H1 (cell line): ENCODE results near the gene UTS2R. TPM values are rescaled to one million over a fixed set of nuclear protein-coding genes. Genes with fewer than 3 reads are reported as not detected.

ENCODE experiments used
- CTCF ChIA-PET: fragments of 300-600 bp; sonication (Branson Sonifier 250); formaldehyde crosslinking; loops from one replicate; lab custom pipeline; 2021; ENCODE audit not compliant: partially characterized antibody; lab: Charles Lee
- POLR2A ChIA-PET: fragments of 300-600 bp; sonication (Branson Sonifier 250); formaldehyde crosslinking; loops from one replicate; lab custom pipeline; 2021; ENCODE audit warnings: inconsistent platforms; ENCODE audit not compliant: partially characterized antibody; lab: Charles Lee
- DNase-seq, 2 experiments: peaks; one replicate each; pipeline versions ENCODE4 v3.0.0 to v3.0.0-alpha.2; 2010 to 2022; ENCODE audit warnings: low spot score in 2 of 2, low read depth in 1 of 2, mixed read lengths in 1 of 2
- FAIRE-seq: peaks from 2 replicates; lab custom pipeline; 2011; peaks lifted over from hg19 to GRCh38; lab: Jason Lieb, UNC
- H2AFZ ChIP-seq: 2 replicates; pipeline ENCODE4 v1.8.1; 2012; ENCODE audit warnings: low read length, inconsistent platforms
- H2AK5ac ChIP-seq: 2 replicates; pipeline ENCODE4 v1.6.1; 2013; ENCODE audit warnings: low read depth, low read length
- H2BK120ac ChIP-seq: replicated peaks from 2 replicates; pipeline ENCODE3; 2013; ENCODE audit warnings: low read depth, low read length, inconsistent platforms
- H2BK12ac ChIP-seq: 2 replicates; pipeline ENCODE4 v1.6.1; 2013; ENCODE audit warnings: low read depth, low read length
- H2BK15ac ChIP-seq: 2 replicates; pipeline ENCODE4 v1.6.1; 2013; ENCODE audit warnings: low read length
- H2BK20ac ChIP-seq: 2 replicates; pipeline ENCODE4 v1.6.1; 2013; ENCODE audit warnings: low read length
- H2BK5ac ChIP-seq: 2 replicates; pipeline ENCODE4 v1.6.1; 2013; ENCODE audit warnings: low read depth, low read length
- H3K14ac ChIP-seq: 2 replicates; pipeline ENCODE4 v1.6.1; 2013; ENCODE audit warnings: inconsistent platforms; ENCODE audit not compliant: insufficient read length
- H3K18ac ChIP-seq: 2 replicates; pipeline ENCODE4 v1.6.1; 2013; ENCODE audit warnings: low read length; ENCODE audit errors: extremely low read depth
- H3K23ac ChIP-seq: 2 replicates; pipeline ENCODE4 v1.6.1; 2013; ENCODE audit warnings: inconsistent platforms; ENCODE audit not compliant: insufficient read length
- H3K23me2 ChIP-seq: 2 replicates; pipeline ENCODE4 v1.6.1; 2013; ENCODE audit warnings: low read depth, low read length
- H3K27ac ChIP-seq: 2 replicates; pipeline ENCODE4 v1.6.1; 2011; ENCODE audit warnings: low read depth, low read length, inconsistent platforms
- H3K27me3 ChIP-seq, 4 experiments: replicated peaks in 1 of 4; 1 replicate in 1 of 4; 2 replicates in 3 of 4; pipeline versions ENCODE4 v1.6.1 to v1.8.1; 2011 to 2013; ENCODE audit warnings: low read length in 3 of 4, mild to moderate bottlenecking in 3 of 4, inconsistent platforms in 2 of 4, mixed read lengths in 2 of 4, moderate library complexity in 1 of 4; ENCODE audit not compliant: control insufficient read depth in 3 of 4, insufficient read depth in 3 of 4; ENCODE audit errors: extremely low read depth in 1 of 4
- H3K36me3 ChIP-seq, 4 experiments: 2 replicates each; pipeline versions ENCODE4 v1.6.1 to v1.8.1; 2011 to 2013; ENCODE audit warnings: mild to moderate bottlenecking in 4 of 4, low read length in 3 of 4, moderate library complexity in 2 of 4, control low read depth in 1 of 4, inconsistent platforms in 1 of 4; ENCODE audit not compliant: insufficient read depth in 4 of 4, control insufficient read depth in 2 of 4
- H3K4ac ChIP-seq: replicated peaks from 2 replicates; pipeline ENCODE3; 2013; ENCODE audit warnings: low read length, low read depth, mixed read lengths, inconsistent platforms; ENCODE audit not compliant: insufficient read length
- H3K4me1 ChIP-seq, 4 experiments: replicated peaks in 1 of 4; 1 replicate in 1 of 4; 2 replicates in 3 of 4; pipeline versions ENCODE4 v1.6.1 to v1.8.1; 2011 to 2013; ENCODE audit warnings: low read length in 3 of 4, inconsistent platforms in 2 of 4, mixed read lengths in 1 of 4; ENCODE audit not compliant: insufficient read depth in 4 of 4, control insufficient read depth in 3 of 4
- H3K4me2 ChIP-seq, 2 experiments: 2 replicates each; pipeline versions ENCODE4 v1.6.1 to v1.8.1; 2011 to 2013; ENCODE audit warnings: low read depth in 2 of 2, low read length in 2 of 2, control low read depth in 1 of 2, inconsistent platforms in 1 of 2, mild to moderate bottlenecking in 1 of 2; ENCODE audit not compliant: insufficient read depth in 1 of 2
- H3K4me3 ChIP-seq, 4 experiments: fragments of 200-600, 300-600 bp in 1 of 4; sonication (generic), shearing (Covaris generic), sonication (Bioruptor Twin) in 1 of 4; 2 replicates each; pipeline versions ENCODE4 v1.5.1 to v1.8.1; 2011 to 2016; ENCODE audit warnings: low read length in 4 of 4, low read depth in 3 of 4, control low read depth in 2 of 4, inconsistent platforms in 2 of 4, mild to moderate bottlenecking in 2 of 4, mixed read lengths in 1 of 4, moderate library complexity in 1 of 4; ENCODE audit not compliant: insufficient read depth in 2 of 4; ENCODE audit errors: extremely low read depth in 1 of 4
- H3K56ac ChIP-seq: replicated peaks from 2 replicates; pipeline ENCODE3; 2013; ENCODE audit warnings: low read depth, mild to moderate bottlenecking, mixed read lengths, low read length, inconsistent platforms; ENCODE audit not compliant: insufficient read length
- H3K79me1 ChIP-seq: 2 replicates; pipeline ENCODE4 v1.6.1; 2013; ENCODE audit warnings: low read depth, low read length, control low read depth
- H3K79me2 ChIP-seq, 2 experiments: 2 replicates each; pipeline versions ENCODE4 v1.6.1 to v1.8.1; 2012 to 2013; ENCODE audit warnings: low read length in 2 of 2, mild to moderate bottlenecking in 2 of 2, inconsistent platforms in 1 of 2; ENCODE audit not compliant: insufficient read depth in 2 of 2, control insufficient read depth in 1 of 2
- H3K9ac ChIP-seq, 4 experiments: replicated peaks in 1 of 4; 1 replicate in 1 of 4; 2 replicates in 3 of 4; pipeline versions ENCODE4 v1.6.1 to v1.8.1; 2011 to 2013; ENCODE audit warnings: low read depth in 3 of 4, low read length in 3 of 4, control low read depth in 2 of 4, mild to moderate bottlenecking in 2 of 4, moderate library complexity in 2 of 4, inconsistent platforms in 1 of 4; ENCODE audit errors: extremely low read depth in 1 of 4
- H3K9me3 ChIP-seq, 2 experiments: 2 replicates each; pipeline versions ENCODE4 v1.6.1 to v1.8.1; 2012 to 2013; ENCODE audit warnings: mild to moderate bottlenecking in 2 of 2, moderate library complexity in 2 of 2, control low read depth in 1 of 2, inconsistent platforms in 1 of 2, low read depth in 1 of 2, low read length in 1 of 2, mixed read lengths in 1 of 2; ENCODE audit not compliant: insufficient read depth in 2 of 2
- H4K20me1 ChIP-seq, 2 experiments: replicated peaks in 1 of 2; 2 replicates each; pipeline versions ENCODE3 to v1.8.1; 2011 to 2013; ENCODE audit warnings: inconsistent platforms in 2 of 2, low read length in 2 of 2, mild to moderate bottlenecking in 1 of 2; ENCODE audit not compliant: insufficient read depth in 2 of 2, control insufficient read depth in 1 of 2
- H4K5ac ChIP-seq: 2 replicates; pipeline ENCODE4 v1.6.1; 2013; ENCODE audit warnings: low read length, low read depth, mixed read lengths, inconsistent platforms; ENCODE audit not compliant: insufficient read length
- H4K8ac ChIP-seq: 2 replicates; pipeline ENCODE4 v1.8.0; 2013; ENCODE audit warnings: mild to moderate bottlenecking, moderate library complexity, low read length, inconsistent platforms; ENCODE audit not compliant: insufficient read depth; ENCODE audit errors: extremely low read depth
- H4K91ac ChIP-seq: replicated peaks from 2 replicates; pipeline ENCODE3; 2013; ENCODE audit warnings: low read length, mixed read lengths, inconsistent platforms; ENCODE audit not compliant: insufficient read length
- BRCA1 ChIP-seq: IDR thresholded peaks from 2 replicates; pipeline ENCODE4 v1.6.1; 2012; ENCODE audit warnings: low read depth, low read length, improper control_type of control experiment
- CBX5 ChIP-seq: fragments of 300-800, 300-1000 bp; sonication (generic); IDR thresholded peaks from 2 replicates; pipeline ENCODE4 v1.7.1; 2016; ENCODE audit warnings: antibody characterized with exemption, low read length, low read depth
- CTBP2 ChIP-seq: IDR thresholded peaks from 2 replicates; pipeline ENCODE4 v1.7.0; 2011; ENCODE audit warnings: borderline replicate concordance, mild to moderate bottlenecking, moderate library complexity, mixed read lengths, low read length; ENCODE audit not compliant: insufficient read depth, insufficient read length
- FOSL1 ChIP-seq: IDR thresholded peaks from 2 replicates; pipeline ENCODE4 v1.6.1; 2011; ENCODE audit warnings: mild to moderate bottlenecking, low read depth, low read length, moderate library complexity; ENCODE audit not compliant: insufficient read depth
- JUND ChIP-seq: IDR thresholded peaks from 2 replicates; pipeline ENCODE4 v1.6.1; 2011; ENCODE audit warnings: mild to moderate bottlenecking, improper control_type of control experiment, low read length
- KDM1A ChIP-seq: fragments of 200-600, 300-600 bp; sonication (generic); IDR thresholded peaks from 2 replicates; pipeline ENCODE4 v1.7.1; 2016; ENCODE audit warnings: mild to moderate bottlenecking, low read length, borderline replicate concordance
- MAFK ChIP-seq: IDR thresholded peaks from 2 replicates; pipeline ENCODE4 v1.6.1; 2012; ENCODE audit warnings: low read depth, mild to moderate bottlenecking, improper control_type of control experiment, low read length
- RBBP5 ChIP-seq: IDR thresholded peaks from 2 replicates; pipeline ENCODE4 v1.7.1; 2012; ENCODE audit warnings: low read depth, mild to moderate bottlenecking, inconsistent platforms, low read length, moderate library complexity, borderline replicate concordance
- RNF2 ChIP-seq: fragments of 200-900, 300-1000 bp; sonication (generic); IDR thresholded peaks from 2 replicates; pipeline ENCODE4 v1.7.1; 2016; ENCODE audit warnings: borderline replicate concordance, low read depth, mild to moderate bottlenecking, antibody characterized with exemption, low read length; ENCODE audit not compliant: poor library complexity, severe bottlenecking; ENCODE audit errors: missing control alignments
- SIX5 ChIP-seq: IDR thresholded peaks from 2 replicates; pipeline ENCODE4 v1.6.1; 2011; ENCODE audit warnings: mild to moderate bottlenecking, low read depth, low read length
- TAF1 ChIP-seq: IDR thresholded peaks from 2 replicates; pipeline ENCODE4 v1.6.1; 2011; ENCODE audit warnings: mild to moderate bottlenecking, low read depth, low read length
- TBP ChIP-seq: IDR thresholded peaks from 2 replicates; pipeline ENCODE4 v1.6.1; 2011; ENCODE audit warnings: low read depth, low read length, improper control_type of control experiment
- USF2 ChIP-seq: IDR thresholded peaks from 2 replicates; pipeline ENCODE4 v1.6.1; 2011; ENCODE audit warnings: low read length, improper control_type of control experiment
- WGBS, 2 experiments: shearing (Covaris generic) in 1 of 2; methylation state at CpG; one replicate each; pipeline versions ENCODE4 v1.1.6 to v1.1.7; 2013 to 2015; ENCODE audit warnings: low lambda C conversion rate in 2 of 2, mixed read lengths in 2 of 2, inconsistent platforms in 1 of 2, low coverage in 1 of 2, missing lambda C conversion rate in 1 of 2; ENCODE audit not compliant: insufficient replicate concordance in 2 of 2, insufficient coverage in 1 of 2, insufficient read length in 1 of 2; ENCODE audit errors: extremely low coverage in 1 of 2, missing lambda C conversion rate in 1 of 2; 5-methylcytosine and 5-hydroxymethylcytosine counted together
- polyA plus RNA-seq, 7 experiments: library from polyadenylated mRNA; depleted of rRNA in 3 of 7; stranded (reverse) in 5 of 7; unstranded in 2 of 7; fragments of >200 nt in 5 of 7; fragments of 200-250 nt in 2 of 7; gene quantifications; 1 replicate in 5 of 7; 2 replicates in 1 of 7; 4 replicates in 1 of 7; pipeline versions ENCODE4 v1.2.1 to v1.2.3, GENCODE V29; 2011 to 2013; ENCODE audit warnings: missing spikeins in 2 of 7, mixed read lengths in 2 of 7
- total RNA-seq: library from RNA; stranded (reverse); fragmentation: NEBNext Ultra II Directional; extraction: Animal tissue kit (Norgen Biotek cat#: 25700); gene quantifications from 2 replicates; pipeline ENCODE4 v1.2.1, GENCODE V29; 2021

UTS2R gene
- total and polyA plus RNA-seq, 2 of the 8 experiments (the other 6 are each of a cell fraction or from before 2014, with no cell fraction given) = 0.27 TPM; not detected in 1

GRCh38 chr17:82424863-82425159 lies 53.2 kb downstream of the UTS2R start:
- Histone ChIP-seq H3K79me2 (no peaks in the 10 kb centered on the region), H3K18ac (no peak overlapping the region), H2BK20ac (no peak overlapping the region), H2BK5ac (no peak overlapping the region), H2BK120ac (no peak overlapping the region), H3K9me3 (peaks cover 0 to 3% of the 10 kb centered on the region in 2 experiments; a peak in 1 of 4 replicates), H4K8ac (no peak overlapping the region), H2AK5ac (no peak overlapping the region), H3K4me1 (no peaks in the 10 kb centered on the region; a peak in 1 of 7 replicates), H4K20me1 (peaks cover 2 to 3% of the 10 kb centered on the region in 2 experiments), H4K91ac (no peak overlapping the region), H3K27ac (no peak overlapping the region), H2BK15ac (no peak overlapping the region), H3K14ac (no peak overlapping the region), H3K23ac (no peak overlapping the region), H2AFZ (no peak overlapping the region), H3K36me3 (peaks cover 0 to 2% (median 0%) of the 10 kb centered on the region in 4 experiments; a peak in 1 of 8 replicates), H4K5ac (no peak overlapping the region), H3K27me3 (no peaks in the 10 kb centered on the region), H3K4me2 (no peak overlapping the region), H3K4me3 (no peak overlapping the region), H3K9ac (no peak overlapping the region), H2BK12ac (no peak overlapping the region), H3K79me1 (no peaks in the 10 kb centered on the region), H3K23me2 (no peaks in the 10 kb centered on the region), H3K56ac (no peak overlapping the region), H3K4ac (no peak overlapping the region)
- ChIA-PET CTCF (interaction anchor here (0.7 to 4.8 kb wide), 19 partner anchors 9 to 173 kb away, joined by 3 to 17 read pairs (median 5); no protein-coding TSS in a partner anchor), POLR2A (interaction anchor here (0.7 to 1.3 kb wide), 3 partner anchors 8 to 42 kb away, joined by 3 to 4 read pairs (median 3); no protein-coding TSS in a partner anchor)
- no peak for FAIRE-seq
- no peak for DNase-seq
- WGBS, 2 experiments = 86% methylated on average over 2 of the region's 2 CpGs; no CpG with 5 or more reads in 1 of the 2 experiments
- TF ChIP-seq MAFK = no peak
- no peak for TF ChIP-seq SIX5
- no peak for TF ChIP-seq CTBP2
- no peak for TF ChIP-seq BRCA1
- TF ChIP-seq CBX5 = no peak
- no peak for TF ChIP-seq USF2
- no peak for TF ChIP-seq TAF1
- TF ChIP-seq TBP = no peak
- TF ChIP-seq RBBP5 = no peak
- no peak for TF ChIP-seq JUND
- no peak for TF ChIP-seq KDM1A
- no peak for TF ChIP-seq FOSL1
- TF ChIP-seq RNF2 = no peak
